ENCODE results near the gene PNPLA7. TPM values are rescaled to one million over a fixed set of nuclear protein-coding genes. Genes with fewer than 3 reads are reported as not detected.
A peak's percentile ranks its signal among the peaks of the same experiment; 100 is the strongest.
"Not testable (repeated sequence)": the region's sequence is repeated elsewhere in the genome, so short reads cannot be mapped to it uniquely, and the experiment has no call there.

PNPLA7 gene
- total RNA-seq, 2 donors from 2014 or later: 7.3 to 7.5 TPM

DNA sequence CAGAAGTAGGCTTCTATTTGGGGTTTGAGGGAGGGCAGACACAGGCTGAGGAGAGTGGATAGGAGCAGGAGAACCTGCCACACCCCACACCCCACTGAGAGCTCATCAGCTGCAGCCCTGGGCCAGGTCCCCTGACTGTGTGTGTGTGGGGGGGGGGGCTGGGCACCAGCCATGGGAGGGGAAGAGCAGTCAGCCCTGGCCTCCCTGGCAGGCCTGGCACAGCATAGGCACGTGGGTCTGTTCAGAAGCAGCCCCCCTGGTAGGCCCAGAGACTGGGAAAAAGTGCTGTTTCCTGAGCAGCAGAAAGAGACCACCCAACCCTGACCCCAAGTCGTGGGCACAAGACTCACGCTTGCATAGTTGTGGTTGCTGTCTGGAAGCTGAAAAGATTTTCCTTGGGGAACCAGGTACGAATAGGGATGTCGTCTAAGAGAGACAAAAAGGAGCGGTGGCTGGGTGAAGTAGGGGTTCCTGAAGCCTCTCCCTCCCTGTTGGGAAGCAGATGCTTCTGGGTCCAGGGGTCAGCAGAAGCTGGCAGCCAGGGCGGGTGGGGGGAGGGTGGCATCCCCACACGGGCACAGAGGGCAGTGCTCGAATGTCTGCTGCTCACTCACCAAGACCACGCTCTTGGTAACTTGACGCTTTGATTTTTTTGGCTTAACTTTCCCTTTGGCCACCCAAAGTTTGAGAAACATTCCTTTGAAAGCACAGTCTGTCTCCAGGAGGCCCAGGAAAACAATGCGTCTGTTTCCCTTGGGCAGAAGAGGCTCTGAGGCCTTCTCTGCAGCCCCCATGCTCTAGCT, 93.9 kb downstream of the PNPLA7 start:
- Mint-ChIP-seq H3K36me3 (ENCODE audit: low read depth) (no peaks in the 10 kb centered on the region), H3K4me1 (peaks cover 17% of the 10 kb centered on the region), H3K27me3 (no peaks in the 10 kb centered on the region), H3K4me3 (no peak overlapping the region), H3K27ac (peak overlapping the region; percentile 27)
- no peaks in the 10 kb centered on the region for H3K9me3 ChIP-seq (ENCODE audit: control insufficient read depth, low read length, poor library complexity, severe bottlenecking)
- DNase-seq: peak in 1 of 3 donors; percentile 3
- ATAC-seq: no peak

DNA sequence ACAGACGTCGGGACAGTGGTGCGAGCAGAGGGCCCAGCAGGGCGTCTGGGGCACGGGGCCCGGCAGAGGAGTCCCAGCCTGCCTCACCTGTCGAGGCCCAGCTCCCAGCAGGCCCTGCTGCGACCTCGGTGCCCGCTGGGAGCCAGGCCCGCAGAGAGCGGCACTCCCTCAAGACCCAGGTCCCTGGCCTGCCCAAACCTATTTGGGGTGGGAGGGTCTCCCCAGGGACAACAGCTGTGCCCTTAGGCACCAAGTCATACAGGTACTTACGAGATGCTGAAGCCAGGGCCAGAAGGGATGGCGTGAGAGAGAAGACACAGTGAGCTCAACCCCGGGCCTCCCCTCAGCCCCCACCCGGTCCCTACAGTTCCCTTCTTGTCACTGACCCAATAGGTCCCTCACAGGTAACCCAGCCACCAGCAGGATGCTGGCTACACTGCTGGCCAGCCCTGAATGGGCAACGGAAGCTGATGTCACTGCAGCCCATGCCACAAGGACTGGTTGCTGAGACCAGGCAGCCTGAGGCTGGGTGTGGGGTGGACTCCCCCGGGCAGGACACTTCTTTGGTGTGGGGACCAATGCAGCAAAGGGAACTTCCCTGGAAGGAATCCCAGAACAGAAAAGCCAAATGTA, 94.7 kb downstream of the PNPLA7 start:
- H3K27ac Mint-ChIP-seq: no peak overlapping the region

DNA sequence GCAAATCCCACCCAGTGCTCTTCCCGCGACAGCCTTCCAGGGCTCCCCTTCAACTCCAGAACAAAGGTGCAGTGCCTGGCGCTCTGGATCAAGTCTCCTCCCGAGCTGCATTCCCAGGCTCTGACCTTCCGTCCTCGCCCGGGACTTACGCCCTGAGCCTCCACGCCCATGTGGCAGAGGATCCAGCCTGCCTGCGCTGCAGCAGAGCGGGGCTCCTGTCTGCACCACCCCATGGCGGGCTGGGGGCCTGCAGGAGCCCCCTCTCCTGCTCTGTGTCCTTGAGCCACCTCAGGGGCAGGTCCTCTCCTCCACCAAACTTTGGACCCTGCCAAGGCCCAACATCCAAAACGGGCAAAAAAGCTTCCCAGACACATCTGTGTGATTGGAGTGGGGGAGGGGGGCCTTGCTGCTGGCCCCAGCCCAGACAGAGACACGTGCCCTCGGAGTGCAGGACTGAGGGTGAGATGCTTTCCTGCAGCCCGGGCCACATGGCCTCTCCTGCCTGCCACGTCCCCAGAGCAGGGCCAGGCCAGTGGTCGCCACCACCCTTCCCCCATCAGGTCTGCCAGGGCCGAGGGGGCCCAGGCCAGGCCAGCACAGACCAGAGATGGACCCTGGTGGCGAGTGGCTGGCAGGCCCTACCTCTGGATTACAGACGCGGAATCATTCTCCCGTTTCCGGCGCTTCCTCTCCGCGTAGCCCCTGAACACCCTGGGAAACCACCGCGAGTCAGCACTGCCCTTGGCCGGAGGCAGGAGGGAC, 95.4 kb downstream of the PNPLA7 start:
- no peak overlapping the region for H3K27ac Mint-ChIP-seq
- H3K36me3 Mint-ChIP-seq (ENCODE audit: low read depth): no peaks in the 10 kb centered on the region
- peaks cover 15% of the 10 kb centered on the region for H3K4me1 Mint-ChIP-seq
- H3K9me3 ChIP-seq (ENCODE audit: control insufficient read depth, low read length, poor library complexity, severe bottlenecking): no peaks in the 10 kb centered on the region
- H3K4me3 Mint-ChIP-seq: peak overlapping the region; percentile 64
- DNase-seq (peak in 2 of 3 donors; percentile 4), ATAC-seq (no peak)
- no peaks in the 10 kb centered on the region for H3K27me3 Mint-ChIP-seq

More for the DNA sequence above, 94.7 kb downstream of the PNPLA7 start:
- Mint-ChIP-seq H3K4me1 (peaks cover 18% of the 10 kb centered on the region), H3K36me3 (ENCODE audit: low read depth) (no peaks in the 10 kb centered on the region), H3K4me3 (no peak overlapping the region), H3K27me3 (no peaks in the 10 kb centered on the region)
- ATAC-seq (no peak), DNase-seq (peak in 2 of 3 donors; percentile 4 to 6)
- H3K9me3 ChIP-seq (ENCODE audit: control insufficient read depth, low read length, poor library complexity, severe bottlenecking): no peaks in the 10 kb centered on the region

DNA sequence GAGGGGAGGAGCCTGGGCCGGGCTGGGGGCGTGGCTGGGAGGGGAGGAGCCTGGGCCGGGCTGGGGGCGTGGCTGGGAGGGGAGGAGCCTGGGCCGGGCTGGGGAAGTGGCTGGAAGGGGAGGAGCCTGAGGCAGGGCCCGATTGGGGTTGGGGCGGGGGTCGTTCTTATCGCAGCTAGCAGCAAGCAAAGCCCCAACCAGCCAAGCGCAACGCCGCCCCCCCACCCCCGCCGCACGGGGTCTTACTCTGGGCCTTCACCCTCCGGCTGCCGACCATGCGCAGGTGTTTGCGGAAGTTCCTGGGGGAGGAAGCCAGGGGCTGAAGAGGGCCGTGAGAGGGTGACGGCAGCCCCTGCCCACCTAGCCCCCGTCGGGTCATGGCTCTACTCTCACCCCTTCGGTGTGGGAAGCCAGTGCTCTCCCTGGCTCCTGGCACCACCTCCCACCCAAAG, 96.0 kb downstream of the PNPLA7 start:
- no peaks in the 10 kb centered on the region for H3K9me3 ChIP-seq (ENCODE audit: control insufficient read depth, low read length, poor library complexity, severe bottlenecking)
- peaks cover 14% of the 10 kb centered on the region for H3K4me1 Mint-ChIP-seq
- peak; percentile 39 for ATAC-seq
- peak overlapping the region; percentile 64 for H3K4me3 Mint-ChIP-seq
- DNase-seq: peak in 2 of 3 donors; percentile 43 to 48
- no peaks in the 10 kb centered on the region for H3K36me3 Mint-ChIP-seq (ENCODE audit: low read depth)
- H3K27ac Mint-ChIP-seq: no peak overlapping the region
- no peaks in the 10 kb centered on the region for H3K27me3 Mint-ChIP-seq

DNA sequence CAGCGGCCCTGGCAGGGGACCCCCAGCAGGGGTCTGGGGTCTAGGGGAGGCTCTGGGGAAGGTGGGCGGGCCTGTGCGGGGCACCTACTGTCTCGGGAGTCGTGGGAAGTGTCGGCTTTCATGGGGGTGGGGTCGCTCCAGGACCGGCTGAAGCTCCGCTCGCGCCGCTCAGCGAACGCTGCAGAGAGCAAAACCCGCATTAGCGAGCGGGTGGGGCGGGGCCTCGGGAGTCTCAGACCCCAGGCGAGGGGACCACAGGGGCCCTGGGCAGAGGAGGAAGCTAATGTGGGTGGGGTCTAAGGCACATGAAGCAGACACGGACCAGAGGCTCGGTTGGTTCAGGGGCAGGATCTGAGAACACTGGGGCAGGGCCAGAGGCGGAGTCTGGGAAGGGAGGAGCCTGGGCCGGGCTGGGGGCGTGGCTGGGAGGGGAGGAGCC, 96.5 kb downstream of the PNPLA7 start:
- no peak overlapping the region for H3K27ac Mint-ChIP-seq

DNA sequence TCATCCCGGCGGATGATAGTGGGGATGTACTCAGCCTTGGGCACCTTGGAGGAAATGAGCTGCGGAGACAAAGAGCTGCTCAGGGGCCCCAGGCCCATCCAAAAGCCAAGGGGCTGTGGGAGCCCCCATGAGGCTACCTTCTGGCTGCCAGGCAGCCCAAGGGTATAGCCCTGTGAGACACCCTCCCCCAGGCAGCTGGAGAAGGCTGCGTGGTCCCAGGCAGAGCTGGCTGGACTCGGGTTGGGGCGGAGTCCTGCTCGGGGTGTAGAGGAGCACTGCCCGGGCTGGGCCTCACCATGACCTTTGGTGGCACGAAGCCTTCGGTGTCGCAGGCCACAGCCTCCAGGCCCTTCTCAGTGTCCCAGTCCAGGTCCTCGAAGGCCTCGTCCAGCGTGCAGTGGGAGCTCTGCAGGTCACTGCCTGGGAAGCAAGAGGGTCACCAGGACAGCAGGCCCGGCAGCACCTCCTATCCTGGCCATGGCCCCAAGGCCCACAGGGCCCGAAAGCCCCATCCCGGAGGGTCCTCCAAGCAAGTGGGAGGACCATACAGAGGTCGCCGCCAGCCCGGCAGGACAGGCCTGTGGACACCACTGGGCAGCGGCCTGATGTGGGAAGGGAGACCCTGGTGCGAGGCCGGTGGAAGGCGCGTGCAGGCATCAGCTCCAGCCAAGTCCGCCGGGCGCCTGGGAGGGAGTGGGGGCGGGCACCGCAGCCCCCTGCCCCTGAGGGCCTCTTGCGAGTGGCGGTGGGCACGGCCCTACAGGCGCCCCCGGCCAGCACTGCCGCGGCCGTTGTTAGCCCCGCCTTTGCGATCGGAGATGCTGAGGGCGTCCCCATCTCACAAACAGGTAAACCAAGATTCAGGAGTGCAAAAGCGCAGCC, 97.2 kb downstream of the PNPLA7 start:
- peak in 2 of 3 donors; percentile 5 to 10 for DNase-seq
- Mint-ChIP-seq H3K4me1 (peaks cover 16% of the 10 kb centered on the region), H3K4me3 (peak overlapping the region; percentile 83), H3K36me3 (ENCODE audit: low read depth) (no peaks in the 10 kb centered on the region), H3K27ac (no peak overlapping the region), H3K27me3 (no peaks in the 10 kb centered on the region)
- no peaks in the 10 kb centered on the region for H3K9me3 ChIP-seq (ENCODE audit: control insufficient read depth, low read length, poor library complexity, severe bottlenecking)
- ATAC-seq: no peak

More for the DNA sequence above, 96.5 kb downstream of the PNPLA7 start:
- no peaks in the 10 kb centered on the region for H3K9me3 ChIP-seq (ENCODE audit: control insufficient read depth, low read length, poor library complexity, severe bottlenecking)
- peak overlapping the region; percentile 66 for H3K4me3 Mint-ChIP-seq
- peaks cover 16% of the 10 kb centered on the region for H3K4me1 Mint-ChIP-seq
- ATAC-seq (peak; percentile 67), DNase-seq (peak; percentile 40 to 58 (median 48))
- H3K36me3 Mint-ChIP-seq (ENCODE audit: low read depth): no peaks in the 10 kb centered on the region
- H3K27me3 Mint-ChIP-seq: no peaks in the 10 kb centered on the region

DNA sequence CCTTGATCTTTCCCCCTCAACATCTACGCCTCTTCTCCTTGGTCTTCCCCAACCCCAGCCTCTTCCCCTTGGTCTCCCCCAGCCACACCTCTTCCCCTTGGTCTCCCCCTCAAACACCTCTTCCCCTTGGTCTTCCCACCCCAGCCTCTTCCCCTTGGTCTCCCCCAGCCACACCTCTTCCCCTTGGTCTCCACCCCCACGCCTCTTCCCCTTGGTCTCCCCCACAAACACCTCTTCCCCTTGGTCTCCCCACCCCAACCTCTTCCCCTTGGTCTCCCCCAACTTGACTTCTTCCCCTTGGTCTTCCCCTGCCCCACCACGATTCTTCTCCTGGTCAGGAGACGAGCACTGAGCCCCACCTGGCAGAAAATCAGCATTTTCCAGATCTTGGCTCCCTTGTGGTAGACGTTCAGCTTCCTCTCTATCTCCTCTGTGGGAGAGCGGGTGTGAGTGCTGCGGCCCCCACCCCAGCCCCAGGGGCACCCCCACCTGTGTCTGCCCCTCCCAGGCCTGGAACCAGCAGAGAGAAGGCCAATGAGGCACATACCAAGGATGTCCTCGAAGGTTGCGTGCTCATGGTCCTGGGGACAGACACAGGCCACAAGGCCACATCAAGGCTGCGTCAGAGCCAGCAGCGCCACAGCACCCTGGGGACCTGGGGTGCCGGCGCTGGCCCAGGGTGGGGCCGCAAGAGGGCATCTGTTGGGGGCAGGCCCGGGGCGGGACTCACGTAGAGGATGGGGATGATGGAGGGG, 98.0 kb downstream of the PNPLA7 start:
- Mint-ChIP-seq H3K27me3 (no peaks in the 10 kb centered on the region), H3K4me3 (peak overlapping the region; percentile 83), H3K27ac (no peak overlapping the region), H3K4me1 (peaks cover 17% of the 10 kb centered on the region), H3K36me3 (ENCODE audit: low read depth) (no peaks in the 10 kb centered on the region)
- ATAC-seq (no peak), DNase-seq (peak in 2 of 3 donors; percentile 1 to 5)
- no peaks in the 10 kb centered on the region for H3K9me3 ChIP-seq (ENCODE audit: control insufficient read depth, low read length, poor library complexity, severe bottlenecking)

DNA sequence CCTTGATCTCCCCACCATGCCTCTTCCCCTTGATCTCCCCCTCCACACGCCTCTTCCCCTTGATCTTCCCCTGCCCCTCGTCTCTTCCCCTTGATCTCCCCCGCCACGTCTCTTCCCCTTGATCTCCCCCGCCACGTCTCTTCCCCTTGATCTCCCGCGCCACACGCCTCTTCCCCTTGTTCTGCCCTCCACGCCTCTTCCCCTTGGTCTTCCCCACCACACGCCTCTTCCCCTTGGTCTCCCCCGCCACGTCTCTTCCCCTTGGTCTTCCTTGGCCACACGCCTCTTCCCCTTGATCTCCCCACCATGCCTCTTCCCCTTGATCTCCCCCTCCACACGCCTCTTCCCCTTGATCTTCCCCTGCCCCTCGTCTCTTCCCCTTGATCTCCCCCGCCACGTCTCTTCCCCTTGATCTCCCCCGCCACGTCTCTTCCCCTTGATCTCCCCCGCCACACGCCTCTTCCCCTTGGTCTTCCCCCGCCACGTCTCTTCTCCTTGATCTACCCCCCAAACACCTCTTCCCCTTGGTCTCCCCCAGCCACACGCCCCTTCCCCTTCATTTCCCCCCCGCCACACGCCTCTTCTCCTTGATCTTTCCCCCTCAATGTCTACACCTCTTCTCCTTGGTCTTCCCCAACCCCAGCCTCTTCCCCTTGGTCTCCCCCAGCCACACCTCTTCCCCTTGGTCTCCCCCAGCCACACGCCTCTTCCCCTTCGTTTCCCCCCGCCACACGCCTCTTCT, 98.8 kb downstream of the PNPLA7 start:
- H3K9me3 ChIP-seq (ENCODE audit: control insufficient read depth, low read length, poor library complexity, severe bottlenecking); H3K27ac Mint-ChIP-seq; H3K36me3 Mint-ChIP-seq (ENCODE audit: low read depth); H3K27me3 Mint-ChIP-seq; ATAC-seq: not testable (repeated sequence)
- H3K4me3 Mint-ChIP-seq: peak overlapping the region; percentile 83
- H3K4me1 Mint-ChIP-seq: peaks cover 20% of the 10 kb centered on the region
- peak in 1 of 3 donors; percentile 18 for DNase-seq

DNA sequence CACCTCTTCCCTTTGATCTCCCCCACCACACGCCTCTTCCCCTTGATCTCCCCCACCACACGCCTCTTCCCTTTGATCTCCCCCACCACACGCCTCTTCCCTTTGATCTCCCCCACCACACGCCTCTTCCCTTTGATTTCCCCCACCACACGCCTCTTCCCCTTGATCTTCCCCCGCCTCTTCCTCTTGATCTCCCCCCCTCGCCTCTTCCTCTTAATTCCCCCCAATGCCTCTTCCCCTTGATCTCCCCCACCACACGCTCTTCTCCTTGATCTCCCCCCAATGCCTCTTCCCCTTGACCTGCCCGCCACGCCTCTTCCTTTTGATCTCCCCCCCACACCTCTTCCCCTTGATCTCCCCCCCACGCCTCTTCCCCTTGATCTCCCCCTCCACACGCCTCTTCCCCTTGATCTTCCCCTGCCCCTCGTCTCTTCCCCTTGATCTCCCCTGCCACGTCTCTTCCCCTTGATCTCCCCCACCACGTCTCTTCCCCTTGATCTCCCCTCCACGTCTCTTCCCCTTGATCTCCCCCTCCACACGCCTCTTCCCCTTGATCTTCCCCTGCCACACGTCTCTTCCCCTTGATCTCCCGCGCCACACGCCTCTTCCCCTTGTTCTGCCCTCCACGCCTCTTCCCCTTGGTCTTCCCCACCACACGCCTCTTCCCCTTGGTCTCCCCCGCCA, 99.5 kb downstream of the PNPLA7 start:
- not testable (repeated sequence) for H3K36me3 Mint-ChIP-seq (ENCODE audit: low read depth); H3K9me3 ChIP-seq (ENCODE audit: control insufficient read depth, low read length, poor library complexity, severe bottlenecking); H3K27me3 Mint-ChIP-seq; ATAC-seq
- Mint-ChIP-seq H3K27ac (peak overlapping the region; percentile 49), H3K4me1 (peaks cover 20% of the 10 kb centered on the region), H3K4me3 (peak overlapping the region; percentile 83)
- DNase-seq: peak in 2 of 3 donors; percentile 3 to 43

DNA sequence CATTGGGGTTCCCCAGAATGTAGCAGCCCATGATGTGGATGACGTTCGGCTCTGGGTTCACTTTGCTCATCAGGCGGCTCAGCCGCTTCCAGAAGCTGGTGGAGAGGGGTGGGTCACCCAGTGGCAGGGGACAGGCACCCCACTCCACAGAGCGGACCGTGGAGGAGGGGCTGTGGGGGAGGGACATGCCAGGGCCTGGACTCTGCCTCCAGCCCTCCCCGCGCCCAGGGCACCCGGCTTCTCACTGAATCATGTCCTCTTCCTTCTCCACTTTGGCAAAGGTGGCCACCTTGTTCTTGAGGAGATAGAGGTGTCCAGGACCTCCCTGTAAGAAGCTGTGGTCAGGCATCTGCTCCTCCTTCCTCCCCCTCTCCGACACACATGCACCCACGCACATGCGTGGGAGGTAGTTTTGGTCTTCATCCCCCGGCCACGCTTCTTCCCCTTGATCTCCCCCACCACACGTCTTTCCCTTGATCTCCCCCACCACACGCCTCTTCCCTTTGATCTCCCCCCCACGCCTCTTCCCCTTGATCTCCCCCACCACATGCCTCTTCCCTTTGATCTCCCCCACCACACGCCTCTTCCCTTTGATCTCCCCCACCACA, 100.2 kb downstream of the PNPLA7 start:
- Mint-ChIP-seq H3K27ac (peak overlapping the region; percentile 49), H3K27me3 (no peaks in the 10 kb centered on the region), H3K36me3 (ENCODE audit: low read depth) (no peaks in the 10 kb centered on the region), H3K4me3 (peak overlapping the region; percentile 83), H3K4me1 (peaks cover 25% of the 10 kb centered on the region)
- ATAC-seq (peak; percentile 27), DNase-seq (peak in 1 of 3 donors; percentile 46)
- H3K9me3 ChIP-seq (ENCODE audit: control insufficient read depth, low read length, poor library complexity, severe bottlenecking): no peaks in the 10 kb centered on the region
